T-helper 1 cell treated with Interleukin-12 subunit alpha and Interleukin-12 subunit beta and Interleukin-4 antibody, amounts not matched to agents 30 ng/mL and 1 ng/mL, for 36 hours (primary cell): ENCODE measurements around the gene ENKD1. TPM values are rescaled to one million over a fixed set of nuclear protein-coding genes. Genes with fewer than 3 reads are reported as not detected.

Experiments used
- intact Hi-C: fragments of 100-400 bp; cut with micrococcal nuclease; formaldehyde crosslinking; loops from one replicate; pipeline ENCODE4 v1.15.1; 2024
- total RNA-seq: library from RNA; stranded (reverse); gene quantifications from 2 replicates; pipeline ENCODE4 v1.2.3, GENCODE V29; 2022

ENKD1 gene
- total RNA-seq, 1 donor from 2014 or later: 8.5 TPM

DNA sequence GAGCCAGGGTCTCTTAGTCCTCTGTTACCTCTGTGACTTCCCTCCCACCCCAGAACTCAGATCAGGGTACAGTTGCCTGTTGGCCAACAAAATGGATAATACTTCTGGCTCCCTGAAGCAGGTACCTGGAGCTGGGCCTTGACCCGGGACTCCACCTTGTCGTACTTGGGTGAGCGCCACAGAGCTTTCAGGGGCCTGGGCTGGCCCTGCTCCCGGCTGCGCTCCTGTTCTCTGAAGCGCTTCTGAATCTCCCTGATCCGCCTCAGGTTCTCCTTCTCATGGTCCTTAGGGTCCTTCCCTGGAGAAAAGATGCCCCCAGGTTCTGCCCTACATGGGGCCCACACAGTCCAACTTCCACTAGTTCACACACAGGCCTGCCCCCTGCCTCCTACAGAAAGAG, 1.7 kb downstream of the ENKD1 start:
- intact Hi-C loops: loop anchor here (5.0 kb wide), 3 partner anchors 418 to 572 kb away; partner anchors contain the start of genes ESRP2, FHOD1, MATCAP1 and SLC9A5

- intact Hi-C loops: loop anchor here (5.0 kb wide), 1 partner anchor 573 kb away; the partner anchor contains the start of gene ESRP2
Measured at GRCh38 chr16:67664258-67664657, 2.3 kb downstream of the ENKD1 start.

DNA sequence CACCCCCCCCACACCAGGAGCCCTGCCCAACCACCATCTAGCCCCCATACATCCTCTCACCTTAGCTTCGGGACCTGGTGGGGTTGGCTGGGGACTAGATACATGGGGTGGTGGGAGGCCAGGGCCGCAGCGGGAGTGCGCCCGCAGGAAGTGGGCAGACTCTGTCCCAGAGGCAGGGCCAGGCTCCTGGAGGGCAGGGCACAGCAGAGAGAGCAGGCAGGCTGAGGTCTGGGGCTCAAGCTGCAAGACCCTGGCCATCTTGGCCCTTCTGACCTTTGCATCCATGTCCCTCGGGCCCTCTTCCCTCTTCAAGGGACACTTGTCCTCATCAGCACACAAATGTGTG, 2.7 kb downstream of the ENKD1 start:
- intact Hi-C loops: loop anchor here (5.0 kb wide), 1 partner anchor 573 kb away; the partner anchor contains the start of gene ESRP2

- intact Hi-C loops: loop anchor here (5.0 kb wide), 1 partner anchor 574 kb away; the partner anchor contains the start of gene ESRP2
Measured at GRCh38 chr16:67663151-67663876, 3.2 kb downstream of the ENKD1 start.

GRCh38 chr16:67662653-67663010, 3.9 kb downstream of the ENKD1 start:
- intact Hi-C loops: loop anchor here (5.0 kb wide), 1 partner anchor 575 kb away; the partner anchor contains the start of gene ESRP2

GRCh38 chr16:67661886-67662652, 4.5 kb downstream of the ENKD1 start:
- intact Hi-C loops: loop anchor here (2.0 to 5.0 kb wide), 2 partner anchors 423 to 575 kb away; partner anchors contain the start of genes ESRP2 and NFATC3

DNA sequence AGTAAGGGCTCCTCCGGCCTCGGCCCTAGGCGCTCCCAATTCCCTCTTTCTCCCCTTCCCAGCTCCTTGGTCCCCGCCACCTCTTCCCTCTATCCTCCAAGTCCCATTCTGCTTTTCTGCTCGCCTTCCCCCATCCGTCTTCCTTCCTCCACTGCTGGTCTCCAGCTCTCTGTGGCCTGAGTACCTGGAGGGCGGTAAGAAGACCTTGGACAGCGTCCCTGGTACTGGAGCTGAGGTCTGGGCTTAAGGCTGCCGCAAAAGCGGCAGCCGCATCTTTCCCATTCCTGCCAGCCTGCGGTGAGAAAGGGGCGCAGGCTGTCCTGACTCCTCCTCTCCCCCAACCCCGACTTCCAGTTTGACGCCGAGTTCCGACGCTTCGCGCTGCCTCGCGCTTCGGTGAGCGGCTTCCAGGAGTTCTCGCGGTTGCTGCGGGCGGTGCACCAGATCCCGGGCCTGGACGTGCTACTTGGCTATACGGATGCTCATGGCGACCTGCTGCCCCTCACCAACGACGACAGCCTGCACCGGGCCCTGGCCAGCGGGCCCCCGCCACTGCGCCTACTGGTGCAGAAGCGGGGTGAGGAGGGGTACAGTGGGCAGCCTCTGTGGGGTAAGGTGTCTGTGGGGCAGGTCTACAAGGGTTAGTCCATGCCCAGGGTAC, 5.3 kb downstream of the ENKD1 start:
- intact Hi-C loops: loop anchor here (2.0 to 5.0 kb wide), 2 partner anchors 424 to 576 kb away; partner anchors contain the start of genes ESRP2 and NFATC3

- intact Hi-C loops: loop anchor here (1.0 to 5.0 kb wide), 13 partner anchors 8 to 577 kb away; partner anchors contain the start of genes ATP6V0D1, CARMIL2, CTCF and ESRP2
Measured at GRCh38 chr16:67660564-67661028, 6.0 kb downstream of the ENKD1 start, which contains the start of gene PARD6A. PARD6A (plus strand) TSS chr16:67660960; CDS start chr16:67661039, 79 bp downstream.

GRCh38 chr16:67659675-67660563, 6.6 kb downstream of the ENKD1 start, which contains the start of gene ACD:
ACD (minus strand) TSS chr16:67660260; CDS start chr16:67660220, 40 bp downstream.
- intact Hi-C loops: loop anchor here (1.0 to 5.0 kb wide), 13 partner anchors 8 to 577 kb away; partner anchors contain the start of genes ATP6V0D1, CARMIL2, CTCF and ESRP2

DNA sequence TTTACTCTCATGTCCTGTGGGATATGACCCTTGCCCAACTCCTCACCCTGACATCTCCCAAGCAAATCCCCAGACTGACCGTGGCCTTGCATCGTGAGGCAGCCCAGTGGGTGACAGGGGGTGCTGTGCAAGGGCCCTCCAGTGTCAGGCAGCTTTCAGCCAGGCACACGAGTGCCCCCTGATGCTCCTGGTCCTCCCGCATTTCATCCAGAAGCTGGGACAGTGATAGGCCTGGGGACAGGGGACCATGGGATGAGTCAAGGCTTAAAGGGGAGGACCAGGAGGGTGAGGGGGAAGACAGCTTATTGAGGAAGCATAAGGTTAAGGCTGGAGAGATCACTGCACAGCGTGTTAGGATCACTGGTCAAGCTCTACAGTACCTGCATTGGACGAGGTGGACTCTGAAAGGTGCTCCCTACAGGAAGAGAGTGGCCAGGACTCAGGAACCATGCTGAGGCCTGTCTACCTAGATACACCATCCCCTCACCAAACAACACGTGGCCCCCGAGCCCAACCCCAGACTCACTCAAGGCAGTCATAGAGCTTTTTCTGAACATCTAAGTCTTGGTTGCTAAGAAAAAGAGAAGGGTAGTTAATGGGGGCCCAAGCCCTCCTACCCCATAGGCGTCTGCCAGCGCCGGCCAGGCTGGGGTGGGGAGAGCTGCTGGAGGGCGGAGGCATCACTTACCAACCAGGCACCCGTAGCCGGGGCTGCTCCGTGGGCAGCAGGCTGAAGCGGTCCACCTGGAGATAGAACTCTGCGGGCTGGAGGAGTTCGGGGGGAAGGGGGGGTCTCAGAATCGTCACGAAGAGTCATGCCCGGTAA, 7.5 kb downstream of the ENKD1 start:
- intact Hi-C loops: no loop called here

- intact Hi-C loops: no loop called here
Measured at GRCh38 chr16:67657751-67658518, 8.6 kb downstream of the ENKD1 start.

DNA sequence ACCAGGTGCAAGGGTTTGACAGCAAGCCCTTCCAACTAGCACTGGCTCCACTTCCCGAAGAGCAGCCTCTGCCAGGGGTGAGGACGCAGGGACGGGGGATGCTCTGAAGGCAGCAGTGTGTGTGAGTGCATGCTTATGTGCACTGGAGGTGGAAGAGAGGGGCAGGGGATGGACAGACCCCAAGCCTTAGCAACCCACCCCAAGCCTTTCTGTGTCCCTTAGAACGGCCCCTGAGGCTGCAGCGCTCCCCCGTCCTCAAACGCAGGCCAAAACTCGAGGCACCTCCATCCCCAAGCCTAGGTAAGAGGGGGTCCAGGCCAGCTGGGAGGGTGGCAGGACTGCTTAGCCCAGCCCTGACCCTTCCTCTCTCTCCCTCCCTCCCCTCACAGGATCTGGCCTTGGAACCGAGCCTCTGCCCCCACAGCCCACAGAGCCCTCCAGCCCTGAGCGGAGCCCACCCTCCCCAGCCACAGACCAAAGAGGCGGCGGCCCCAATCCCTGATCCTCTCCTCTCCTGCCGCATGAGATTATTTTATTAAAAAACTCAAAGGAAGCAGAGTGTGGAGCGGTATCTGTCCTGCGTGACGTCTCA, 9.4 kb downstream of the ENKD1 start:
- intact Hi-C loops: no loop called here

DNA sequence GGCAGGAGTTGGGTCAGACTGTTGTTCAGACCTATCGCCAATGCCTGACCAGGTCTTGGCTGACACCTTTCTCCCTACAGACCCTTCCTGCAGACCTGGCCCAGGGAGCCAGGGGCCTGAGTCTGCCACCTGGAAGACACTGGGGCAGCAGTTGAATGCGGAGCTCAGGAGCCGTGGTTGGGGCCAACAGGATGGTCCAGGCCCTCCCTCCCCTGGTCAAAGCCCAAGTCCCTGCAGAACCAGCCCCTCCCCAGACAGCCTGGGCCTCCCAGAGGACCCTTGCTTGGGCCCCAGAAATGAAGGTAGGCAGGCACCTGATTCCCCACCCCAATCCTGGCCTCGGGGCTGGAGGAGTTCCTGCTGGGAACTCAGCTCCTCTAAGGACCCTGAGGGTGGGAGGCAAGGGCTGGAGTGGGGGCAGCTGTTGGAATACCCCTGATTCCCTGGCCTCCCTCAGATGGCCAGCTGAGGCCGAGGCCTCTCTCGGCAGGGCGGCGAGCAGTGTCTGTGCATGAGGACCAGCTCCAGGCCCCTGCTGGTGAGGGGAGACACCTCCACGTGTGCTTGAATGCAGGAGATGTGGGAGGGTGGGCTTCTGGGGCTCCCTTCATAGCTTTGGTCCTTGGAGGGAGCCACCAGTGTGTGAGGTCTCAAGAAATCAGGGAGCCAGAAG, 10.1 kb downstream of the ENKD1 start:
- intact Hi-C loops: no loop called here

DNA sequence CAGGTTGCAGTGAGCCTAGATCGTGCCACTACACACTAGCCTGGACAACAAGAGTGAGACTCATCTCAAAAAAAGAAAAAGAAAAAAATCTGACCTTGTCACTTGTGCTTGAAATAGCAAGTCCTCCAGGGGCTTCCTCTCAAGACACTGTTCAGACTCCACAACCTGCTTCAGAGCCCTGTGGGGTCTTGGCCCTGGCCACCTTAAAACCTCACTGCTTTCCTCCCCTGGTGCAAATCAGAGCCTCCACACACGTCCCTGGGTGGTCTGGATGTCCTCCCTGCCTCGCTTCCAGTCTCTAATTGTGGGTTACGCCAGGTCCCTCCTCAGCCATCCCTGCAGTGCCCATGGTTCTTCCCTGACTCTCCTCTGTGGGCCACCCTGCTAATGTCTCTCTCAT, 11.2 kb downstream of the ENKD1 start:
- intact Hi-C loops: no loop called here

DNA sequence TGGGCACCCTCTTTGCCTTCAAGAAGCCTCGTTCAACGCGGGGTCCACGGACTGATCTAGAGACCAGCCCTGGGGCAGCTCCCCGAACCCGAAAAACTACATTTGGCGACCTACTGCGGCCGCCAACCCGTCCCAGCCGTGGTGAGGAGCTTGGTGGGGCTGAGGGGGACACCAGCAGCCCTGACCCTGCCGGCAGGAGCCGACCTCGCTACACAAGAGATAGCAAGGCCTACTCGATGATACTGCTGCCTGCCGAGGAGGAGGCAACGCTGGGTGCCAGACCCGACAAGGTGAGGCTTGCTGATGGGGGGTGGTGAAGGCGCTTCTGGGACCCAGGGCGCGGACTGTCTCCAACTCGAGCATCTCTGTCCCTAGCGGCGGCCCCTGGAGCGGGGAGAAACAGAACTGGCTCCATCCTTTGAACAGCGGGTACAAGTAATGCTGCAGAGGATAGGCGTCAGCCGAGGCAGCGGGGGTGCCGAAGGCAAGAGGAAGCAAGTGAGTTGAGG, 12.1 kb downstream of the ENKD1 start:
- intact Hi-C loops: no loop called here

DNA sequence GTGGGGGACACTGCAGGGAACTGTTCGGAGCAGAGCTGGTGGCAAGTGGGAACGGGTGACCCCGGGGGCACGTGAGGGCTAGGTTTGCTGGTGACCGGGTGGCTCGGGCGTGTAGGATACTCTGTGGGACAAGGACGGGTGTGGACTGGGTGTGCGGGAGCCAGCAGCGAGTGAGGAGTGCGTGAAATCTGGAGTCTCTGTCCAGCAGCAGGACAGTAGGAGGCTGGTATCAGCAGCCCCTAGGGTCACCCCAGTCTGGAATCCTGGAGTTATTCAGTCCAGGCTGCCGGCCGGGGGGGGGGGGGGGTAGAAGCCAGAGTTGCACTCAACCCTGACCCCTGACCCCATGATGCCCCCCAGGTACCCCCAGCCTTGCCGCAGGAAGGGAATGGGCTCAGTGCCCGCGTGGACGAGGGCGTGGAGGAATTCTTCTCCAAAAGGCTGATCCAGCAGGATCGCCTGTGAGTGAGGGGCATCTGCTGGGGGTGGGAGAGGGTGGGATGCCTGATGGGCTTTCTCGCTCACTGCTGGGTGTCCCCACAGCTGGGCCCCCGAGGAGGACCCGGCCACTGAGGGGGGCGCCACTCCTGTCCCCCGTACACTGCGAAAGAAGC, 12.7 kb downstream of the ENKD1 start:
- intact Hi-C loops: no loop called here
